ENCODE data around the gene LDAF1.
"Not testable (repeated sequence)": the region's sequence is repeated elsewhere in the genome, so short reads cannot be mapped to it uniquely, and the experiment has no call there.

LDAF1 gene

DNA sequence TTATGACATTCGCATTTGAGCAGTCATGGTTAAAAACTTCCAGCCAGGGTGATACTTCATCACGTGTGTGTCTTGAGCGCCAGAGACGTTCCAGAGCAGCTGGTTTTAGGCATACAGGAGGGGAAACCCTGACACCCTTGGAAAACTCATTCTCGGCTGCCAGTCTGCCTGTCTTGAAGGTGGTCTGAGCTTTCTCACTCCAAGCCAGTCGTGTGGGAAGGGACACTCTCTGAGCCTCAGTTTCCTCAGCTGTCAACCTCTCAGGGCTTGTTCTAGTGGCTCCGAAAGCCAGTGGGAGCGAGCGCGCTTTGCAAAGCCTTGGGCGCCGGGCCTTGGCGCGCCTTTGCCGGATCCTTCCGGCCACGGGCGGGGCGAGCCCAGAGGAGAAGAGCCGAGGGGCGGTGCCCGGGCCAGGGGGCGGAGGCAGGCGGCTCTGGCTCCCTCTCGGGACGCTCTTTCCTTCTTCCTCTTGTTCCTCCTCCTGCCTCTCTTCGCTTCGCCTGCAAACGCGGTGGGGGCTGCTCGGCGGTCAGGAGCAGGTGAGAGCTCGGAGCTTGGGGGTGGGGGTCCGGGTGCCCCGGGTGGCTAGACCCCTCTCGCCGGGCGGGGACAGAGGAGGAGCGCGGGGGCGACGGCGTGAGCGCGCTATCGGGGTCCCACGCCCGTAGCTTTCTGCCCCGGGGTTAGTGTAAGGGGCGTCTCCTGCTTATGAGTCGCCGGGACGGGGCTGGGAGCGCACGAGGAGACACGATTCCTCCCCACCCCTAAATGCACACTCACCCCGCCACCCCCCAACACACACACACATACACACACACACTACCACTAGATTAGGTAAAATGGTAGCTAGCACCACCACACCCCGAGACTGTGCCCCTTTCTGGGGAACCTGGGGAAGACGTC lies at the start of gene LDAF1:
Gene LDAF1, plus strand, starts transcription at position 467 of the 903 bp plus-strand sequence. CDS start 2,509 bp downstream, outside the sequence.
- DNase-seq = peak; percentile 75

DNA sequence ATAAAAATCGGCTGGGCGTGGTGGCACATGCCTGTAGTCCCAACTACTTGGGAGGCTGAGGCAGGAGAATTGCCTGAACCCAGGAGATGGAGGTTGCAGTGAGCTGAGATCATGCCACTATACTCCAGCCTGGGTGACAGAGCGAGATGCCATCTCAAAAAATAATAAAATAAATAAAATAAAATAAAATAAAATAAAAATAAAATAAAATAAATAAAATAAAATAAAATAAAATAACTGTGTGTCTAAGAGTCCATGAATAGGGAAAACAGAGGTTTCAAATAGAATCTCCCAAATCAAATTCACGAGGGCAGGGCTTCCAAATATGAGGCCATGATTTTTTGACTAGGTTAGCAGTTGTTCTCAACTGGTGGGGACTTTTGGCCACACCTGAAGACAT lies 42.9 kb upstream of the LDAF1 start:
- not testable (repeated sequence) for DNase-seq

DNA sequence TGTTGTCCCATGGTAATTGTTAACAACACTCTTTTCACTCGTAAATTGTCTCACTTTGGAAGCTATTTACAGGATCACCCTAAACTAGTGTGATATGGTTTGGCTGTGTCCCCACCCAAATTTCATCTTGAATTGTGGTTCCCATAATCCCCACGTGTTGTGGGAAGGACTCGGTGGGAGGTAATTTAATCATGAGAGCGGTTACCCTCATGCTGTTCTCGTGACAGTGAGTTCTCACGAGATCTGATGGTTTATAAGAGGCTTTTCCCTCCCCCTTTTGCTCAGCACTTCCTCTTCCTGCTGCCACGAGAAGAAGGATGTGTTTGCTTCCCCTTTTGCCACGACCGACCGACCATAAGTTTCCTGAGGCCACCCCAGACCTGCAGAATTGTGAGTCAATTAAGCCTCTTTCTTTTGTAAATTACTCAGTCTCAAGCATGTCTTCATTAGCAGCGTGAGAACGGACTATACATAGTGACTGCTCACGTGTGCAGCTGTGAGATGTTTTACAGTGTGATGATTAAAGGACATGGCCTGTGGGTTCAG lies 42.3 kb upstream of the LDAF1 start:
- DNase-seq = no peak

DNA sequence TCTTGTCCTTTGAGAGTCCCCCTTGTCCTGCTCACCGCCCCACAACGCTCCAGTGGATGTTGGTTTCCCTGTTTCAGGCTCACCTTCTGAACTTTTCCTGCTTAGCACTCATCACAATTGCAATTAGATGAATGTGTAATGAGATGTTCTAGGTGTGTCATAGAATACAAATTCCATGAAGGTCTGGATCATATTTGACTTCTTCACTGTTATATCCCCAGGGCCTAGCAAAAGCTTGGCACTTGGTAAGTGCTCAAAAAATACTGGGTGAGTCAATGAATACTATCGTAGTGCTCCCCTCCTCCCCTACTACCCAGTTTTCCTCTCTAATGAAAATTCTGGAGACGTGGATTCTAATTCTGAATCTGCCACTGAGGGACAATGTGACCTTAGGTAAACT lies 40.9 kb upstream of the LDAF1 start:
- no peak for DNase-seq

DNA sequence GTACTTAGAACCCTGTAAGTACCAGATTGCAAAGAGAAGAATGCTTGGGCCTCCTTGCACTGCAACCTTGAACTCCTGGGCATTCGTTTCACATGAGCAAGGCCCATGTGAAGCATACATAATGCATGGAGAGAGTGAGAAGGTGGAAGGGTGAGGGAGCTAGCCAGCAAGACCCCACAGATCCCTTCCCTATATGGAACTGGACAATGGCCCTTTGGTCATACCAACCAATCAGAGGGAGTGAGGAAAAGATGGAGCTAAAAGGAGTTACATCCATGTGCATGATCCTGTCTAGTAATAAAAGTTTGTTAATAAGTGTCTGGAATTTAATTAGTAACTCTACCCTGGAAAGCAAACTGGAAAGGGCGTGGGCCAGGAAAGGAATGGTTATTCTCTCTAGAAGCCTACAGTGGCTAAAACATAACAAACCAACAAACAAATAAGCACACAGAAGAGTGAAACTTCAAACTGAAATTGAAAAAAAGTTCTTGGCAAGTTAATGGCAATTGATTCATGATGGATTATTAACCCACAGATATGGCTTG lies 37.4 kb upstream of the LDAF1 start:
- no peak for DNase-seq

DNA sequence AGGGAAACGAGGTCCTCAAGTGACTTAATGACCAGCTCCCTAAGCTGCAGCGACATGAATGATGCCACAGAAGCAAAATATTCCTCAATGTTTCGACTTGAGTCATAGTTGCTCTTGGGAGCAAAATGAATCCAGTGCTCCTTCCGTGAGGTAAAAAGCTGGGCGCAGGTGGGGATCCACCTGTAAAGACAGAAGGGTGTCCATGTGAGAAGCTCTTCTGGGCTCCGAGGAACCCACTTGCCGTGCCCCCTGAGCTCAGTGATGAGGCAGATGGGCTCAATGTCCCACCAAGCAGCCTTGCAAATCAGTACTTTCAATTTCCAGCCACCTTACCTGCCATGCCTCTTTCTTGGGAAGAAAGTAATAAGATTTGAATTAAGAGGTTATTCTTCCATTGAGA lies 33.3 kb upstream of the LDAF1 start:
- no peak for DNase-seq

DNA sequence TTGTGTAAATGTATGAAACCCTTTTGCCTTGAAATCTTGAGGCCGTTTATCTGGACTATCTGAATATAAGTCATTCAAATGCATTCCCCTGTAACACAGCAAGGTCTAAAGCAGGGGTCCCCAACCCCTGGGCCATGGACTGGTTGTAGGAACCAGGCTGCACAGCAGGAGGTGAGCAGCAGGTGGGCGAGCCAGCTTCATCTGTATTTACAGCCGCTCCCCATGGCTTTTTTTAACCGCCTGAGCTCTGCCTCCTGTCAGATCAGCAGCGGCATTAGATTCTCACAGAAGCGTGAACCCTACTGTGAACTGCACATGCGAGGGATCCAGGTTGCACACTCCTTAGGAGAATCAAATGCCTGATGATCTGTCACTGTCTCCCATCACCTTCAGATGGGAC lies 32.0 kb upstream of the LDAF1 start:
- DNase-seq = no peak

DNA sequence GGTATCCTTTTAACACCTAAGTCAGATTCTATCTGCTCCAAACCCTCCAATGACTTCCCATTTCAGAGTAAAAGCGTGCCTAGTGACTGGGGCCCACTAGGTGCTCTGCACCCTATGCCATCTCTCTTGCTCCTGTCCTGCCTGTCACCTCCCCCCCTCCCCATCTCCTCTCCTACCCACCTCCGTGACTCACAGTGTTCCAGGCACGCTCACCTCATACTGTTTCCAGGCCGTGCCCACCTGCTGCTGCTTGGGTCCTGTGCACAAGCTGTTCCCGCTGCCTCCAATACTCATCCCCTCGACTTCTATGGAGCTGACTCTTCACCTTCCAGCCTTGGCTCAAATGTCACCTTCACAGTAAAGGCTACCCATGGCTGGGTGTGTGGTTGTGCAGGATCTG lies 29.5 kb upstream of the LDAF1 start:
- no peak for DNase-seq

DNA sequence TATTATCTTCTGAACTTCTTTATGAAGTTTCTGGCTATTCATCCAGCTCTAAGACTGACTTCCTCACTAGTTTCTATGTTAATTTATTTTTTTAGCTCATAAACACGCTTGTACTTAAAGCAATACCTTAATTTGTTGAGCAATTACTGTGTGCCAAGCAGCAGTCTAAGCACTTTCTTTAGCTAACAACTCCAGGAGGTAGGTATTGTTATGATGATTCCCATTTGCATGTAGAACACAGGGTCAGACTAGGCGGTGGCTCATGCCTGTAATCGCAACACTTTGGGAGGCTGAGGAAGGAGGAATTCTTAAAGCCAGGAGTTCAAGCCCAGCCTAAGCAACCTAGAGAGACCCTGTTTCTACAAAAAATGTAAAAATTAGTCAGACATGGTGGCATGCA lies 27.7 kb upstream of the LDAF1 start:
- no peak for DNase-seq

DNA sequence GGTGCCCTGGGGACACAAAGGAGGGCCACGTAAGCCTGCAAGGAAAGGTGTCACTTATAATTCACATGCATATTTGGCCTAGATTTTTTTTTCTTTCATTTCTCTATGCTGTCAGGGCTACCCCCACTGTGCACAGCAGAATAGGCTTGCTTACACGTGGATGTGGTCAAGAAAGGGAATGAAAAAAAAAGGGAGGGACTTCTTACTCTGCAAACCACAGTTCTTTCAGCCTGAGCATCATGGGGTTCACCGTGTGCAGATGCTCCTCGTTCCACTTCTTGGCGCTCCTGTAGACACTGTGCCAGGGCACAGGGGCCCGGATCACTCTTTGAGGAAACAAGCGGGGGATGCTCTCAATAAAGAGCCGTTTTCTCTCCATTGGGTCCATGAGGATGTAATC lies 24.4 kb upstream of the LDAF1 start:
- DNase-seq = no peak

DNA sequence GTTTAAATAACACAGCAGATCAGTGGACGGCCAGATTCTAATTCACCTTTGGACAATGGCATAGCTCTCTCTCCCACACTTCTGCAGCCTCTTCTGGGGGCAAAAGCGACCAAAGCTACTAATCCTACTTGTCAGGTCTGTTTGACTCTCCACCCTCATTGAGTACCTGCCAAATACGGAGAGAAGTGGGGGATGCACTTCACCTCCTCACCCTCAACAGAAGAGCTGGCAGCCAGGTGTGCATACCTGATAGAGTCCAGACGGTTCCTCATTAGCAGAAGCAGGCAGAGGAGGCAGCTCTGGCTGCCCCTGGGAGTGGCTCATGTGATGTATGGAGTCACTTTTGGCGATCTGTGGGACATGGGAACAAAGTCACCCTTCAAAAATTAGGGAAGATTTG lies 12.7 kb upstream of the LDAF1 start:
- DNase-seq = no peak

DNA sequence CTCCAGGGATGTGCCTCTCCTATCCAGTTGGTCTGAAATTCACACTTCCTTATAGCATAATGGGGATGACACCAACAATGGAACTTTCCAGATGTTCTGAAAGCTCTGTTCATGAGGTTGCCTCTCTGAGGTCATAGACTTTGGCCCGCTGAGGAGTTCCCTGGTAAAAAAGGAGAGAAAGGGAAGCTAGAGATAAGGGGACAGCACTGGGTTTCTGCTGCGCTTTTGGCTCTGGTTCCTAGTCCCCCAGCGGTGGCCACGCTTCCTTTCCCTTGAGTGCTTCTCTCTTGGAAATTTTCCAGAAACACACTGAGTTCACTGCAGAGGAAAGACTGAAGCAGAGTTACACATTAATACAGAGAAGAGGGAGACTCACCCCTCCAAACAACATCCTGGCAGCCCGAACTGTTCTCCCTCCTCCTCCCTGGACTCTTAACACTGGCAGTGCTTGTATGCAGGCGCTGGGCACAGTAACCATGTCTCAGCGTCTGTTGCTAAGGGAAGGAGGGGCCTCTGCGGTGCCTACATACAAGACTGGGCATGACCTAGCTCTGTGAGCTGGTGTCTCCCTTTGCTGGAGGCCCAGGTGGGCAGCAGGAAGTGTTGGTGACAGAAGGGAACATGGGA lies 8.0 kb upstream of the LDAF1 start, which contains the start of gene DNAH3:
Gene DNAH3, minus strand, starts transcription at position 472 of the 627 bp plus-strand sequence. CDS start 527 bp downstream, outside the sequence.
- DNase-seq = no peak

DNA sequence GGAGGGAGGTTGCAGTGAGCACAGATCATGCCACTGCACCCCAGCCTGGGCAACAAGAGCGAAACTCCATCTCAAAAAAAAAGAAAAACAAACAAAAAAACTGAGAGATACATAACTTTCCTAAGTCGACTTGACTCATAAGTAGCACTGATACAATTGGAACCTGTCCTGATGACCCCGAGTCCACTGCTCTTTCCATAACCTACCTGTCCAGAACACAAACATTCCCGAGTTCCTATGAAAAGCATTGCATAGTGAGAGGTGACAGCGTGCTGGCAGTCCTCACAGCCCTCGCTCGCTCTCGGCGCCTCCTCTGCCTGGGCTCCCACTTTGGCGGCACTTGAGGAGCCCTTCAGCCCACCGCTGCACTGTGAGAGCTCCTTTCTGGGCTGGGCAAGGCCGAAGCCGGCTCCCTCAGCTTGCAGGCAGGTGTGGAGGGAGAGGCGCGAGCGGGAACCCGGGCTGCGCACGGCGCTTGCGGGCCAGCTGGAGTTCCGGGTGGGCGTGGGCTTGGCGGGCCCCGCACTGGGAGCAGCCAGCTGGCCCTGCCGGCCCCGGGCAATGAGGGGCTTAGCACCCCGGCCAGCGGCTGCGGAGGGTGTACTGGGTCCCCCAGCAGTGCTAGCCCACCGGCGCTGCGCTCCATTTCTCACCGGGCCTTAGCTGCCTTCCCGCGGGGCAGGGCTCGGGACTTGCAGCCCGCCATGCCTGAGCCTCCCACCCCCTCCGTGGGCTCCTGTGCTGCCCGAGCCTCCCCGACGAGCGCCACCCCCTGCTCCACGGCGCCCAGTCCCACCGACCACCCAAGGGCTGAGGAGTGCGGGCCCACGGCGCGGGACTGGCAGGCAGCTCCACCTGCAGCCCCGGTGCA lies 6.1 kb upstream of the LDAF1 start:
- not testable (repeated sequence) for DNase-seq

DNA sequence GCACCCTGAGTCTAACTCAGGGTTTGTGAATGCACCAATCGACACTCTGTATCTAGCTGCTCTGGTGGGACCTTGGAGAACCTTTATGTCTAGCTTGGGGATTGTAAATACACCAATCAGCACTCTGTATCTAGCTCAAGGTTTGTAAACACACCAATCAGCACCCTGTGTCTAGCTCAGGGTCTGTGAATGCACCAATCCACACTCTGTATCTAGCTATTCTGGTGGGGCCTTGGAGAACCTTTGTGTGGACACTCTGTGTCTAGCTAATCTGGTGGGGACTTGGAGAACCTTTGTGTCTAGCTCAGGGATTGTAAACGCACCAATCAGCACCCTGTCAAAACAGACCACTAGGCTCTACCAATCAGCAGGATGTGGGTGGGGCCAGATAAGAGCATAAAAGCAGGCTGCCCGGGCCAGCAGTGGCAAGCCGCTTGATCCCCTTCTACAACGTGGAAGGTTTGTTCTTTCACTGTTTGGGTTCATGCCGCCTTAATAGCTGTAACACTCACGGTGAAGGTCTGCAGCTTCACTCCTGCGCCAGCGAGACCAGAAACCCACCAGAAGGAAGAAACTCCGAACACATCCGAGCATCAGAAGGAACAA lies 5.2 kb upstream of the LDAF1 start:
- DNase-seq = not testable (repeated sequence)

DNA sequence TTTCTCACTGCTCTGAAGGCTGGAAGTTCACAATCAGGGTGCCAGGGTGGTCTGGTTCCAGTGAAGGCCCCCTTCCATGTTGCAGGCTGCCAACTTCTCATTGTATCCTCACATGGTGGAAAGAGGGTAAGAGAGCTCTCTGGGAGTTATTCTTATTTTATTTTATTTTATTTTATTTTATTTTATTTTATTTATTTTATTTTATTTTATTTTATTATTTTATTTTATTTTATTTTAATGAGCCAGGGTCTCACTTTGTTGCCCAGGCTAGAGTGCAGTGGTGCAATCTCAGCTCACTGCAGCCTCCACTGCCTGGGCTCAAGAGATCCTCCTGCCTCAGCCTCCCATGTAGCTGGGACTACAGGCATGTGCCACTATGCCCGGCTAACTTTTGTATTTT lies 2.5 kb upstream of the LDAF1 start:
- not testable (repeated sequence) for DNase-seq

DNA sequence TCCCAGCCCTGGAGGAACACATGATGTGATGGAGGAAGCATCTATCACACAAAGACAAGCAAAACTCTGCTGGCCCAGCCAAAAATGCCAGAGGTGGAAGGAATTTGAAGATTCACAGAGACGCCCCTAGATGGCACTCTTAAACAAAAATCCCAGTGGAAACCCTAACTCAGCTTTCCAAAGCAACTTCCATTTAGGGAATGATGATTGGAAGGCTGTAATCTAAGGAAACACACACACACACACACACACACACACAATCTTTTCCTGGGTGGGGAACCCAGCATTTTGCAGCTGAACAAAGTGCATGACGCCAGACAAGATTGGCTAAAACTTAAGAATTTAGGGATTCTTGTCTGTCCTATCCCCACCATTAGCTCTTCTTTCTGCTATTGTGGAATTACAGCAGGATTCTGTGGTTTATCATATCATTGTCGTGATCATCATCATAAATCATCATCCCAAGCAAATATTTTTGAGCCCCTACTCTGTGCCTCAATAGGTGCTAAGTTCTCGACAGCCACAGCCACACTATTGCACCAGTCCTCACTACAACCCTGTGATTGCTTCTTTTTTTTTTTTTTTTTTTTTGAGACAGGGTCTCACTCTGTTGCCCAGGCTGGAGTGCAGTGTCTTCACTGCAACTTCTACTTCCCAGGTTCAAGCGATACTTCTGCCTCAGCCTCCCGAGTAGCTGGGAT lies 1.6 kb upstream of the LDAF1 start:
- no peak for DNase-seq

DNA sequence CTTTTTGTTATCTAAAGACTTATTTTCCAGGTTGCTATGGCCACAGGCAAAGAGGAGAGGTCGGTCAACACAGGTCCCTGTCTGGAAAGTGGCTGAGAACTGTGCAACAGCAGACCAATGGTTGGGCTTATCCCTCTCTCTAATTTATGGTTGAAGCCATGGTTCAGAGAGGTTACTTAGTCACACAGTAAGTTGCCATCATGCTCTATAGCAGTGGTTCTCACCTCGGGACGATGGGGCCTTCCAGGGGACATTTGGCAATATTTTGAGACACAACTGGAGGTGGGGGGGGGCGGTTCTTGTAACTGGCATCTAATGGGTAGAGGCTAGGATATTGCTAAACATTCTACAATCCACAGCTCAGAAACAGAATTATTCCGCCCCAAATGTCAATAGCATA lies 842 bp upstream of the LDAF1 start:
- DNase-seq = no peak

DNA sequence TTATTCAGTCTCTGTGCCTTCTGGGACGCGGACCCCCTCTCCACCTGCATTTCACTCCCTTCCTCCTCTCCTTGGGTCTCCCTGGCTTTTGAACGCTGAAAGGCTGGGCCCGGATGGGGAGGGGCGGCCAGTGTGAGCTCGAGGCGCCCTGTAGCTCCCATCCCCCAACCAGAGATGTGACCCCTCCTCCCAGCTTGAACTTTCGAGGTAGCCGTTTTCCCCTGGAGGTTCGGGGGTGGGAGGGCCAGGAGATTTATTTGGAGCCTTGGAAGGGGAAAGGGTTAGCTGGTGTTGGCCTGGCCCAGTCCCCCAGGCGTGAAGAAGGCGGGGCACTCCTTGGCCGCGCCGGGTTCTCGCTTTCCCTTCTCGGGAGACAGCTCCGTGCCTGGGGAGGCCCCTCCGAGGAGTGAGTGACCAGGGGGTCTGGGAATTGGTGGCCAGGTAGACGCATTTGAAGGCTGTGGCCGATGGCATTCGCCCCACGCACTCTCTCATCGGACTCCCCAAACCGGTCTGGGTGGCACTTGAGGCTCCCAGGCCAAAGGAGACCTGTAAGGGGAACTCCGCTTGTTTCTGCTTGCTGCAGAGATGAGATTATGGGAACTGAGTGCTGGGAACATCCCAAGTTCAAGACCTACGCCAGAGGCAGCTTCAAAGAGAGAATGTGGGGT lies 942 bp downstream of the LDAF1 start:
- no peak for DNase-seq

DNA sequence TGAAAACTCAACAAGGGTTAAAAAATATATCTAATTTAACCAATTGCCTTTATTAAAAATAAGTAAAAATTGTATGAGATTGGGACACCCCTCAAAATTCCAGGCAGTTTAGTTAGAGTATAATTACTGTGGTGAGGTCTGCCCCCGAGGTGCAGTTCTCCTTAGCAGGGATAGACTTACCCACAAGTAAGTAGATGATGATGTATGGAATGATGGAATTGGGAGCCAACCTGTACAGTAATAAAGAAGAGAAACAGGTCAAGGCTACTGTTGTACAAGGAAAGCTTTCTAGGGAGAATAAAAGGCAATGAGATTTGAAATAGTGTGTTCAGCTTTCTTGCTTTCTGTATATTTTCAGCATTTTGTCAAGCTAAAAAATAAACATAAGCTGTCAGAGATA lies 1.8 kb downstream of the LDAF1 start:
- no peak for DNase-seq

DNA sequence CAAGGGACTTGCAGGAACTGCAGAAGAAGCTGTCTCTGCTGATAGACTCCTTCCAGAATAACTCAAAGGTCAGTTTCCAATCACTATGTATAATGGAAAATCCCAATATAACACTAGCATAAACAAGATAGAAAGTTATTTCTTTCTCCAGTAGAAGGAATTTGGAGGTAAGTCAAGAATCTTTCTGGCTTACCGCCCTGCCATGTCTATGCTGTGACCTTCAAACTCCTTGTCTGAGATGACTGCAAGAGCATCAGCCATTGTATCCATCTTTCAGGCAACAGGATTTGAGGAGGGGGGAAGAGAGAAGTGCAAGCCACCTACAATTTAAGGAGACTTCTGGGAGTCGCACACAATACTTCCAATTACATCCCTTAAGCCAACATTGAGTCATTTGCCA lies 2.7 kb downstream of the LDAF1 start:
- no peak for DNase-seq

DNA sequence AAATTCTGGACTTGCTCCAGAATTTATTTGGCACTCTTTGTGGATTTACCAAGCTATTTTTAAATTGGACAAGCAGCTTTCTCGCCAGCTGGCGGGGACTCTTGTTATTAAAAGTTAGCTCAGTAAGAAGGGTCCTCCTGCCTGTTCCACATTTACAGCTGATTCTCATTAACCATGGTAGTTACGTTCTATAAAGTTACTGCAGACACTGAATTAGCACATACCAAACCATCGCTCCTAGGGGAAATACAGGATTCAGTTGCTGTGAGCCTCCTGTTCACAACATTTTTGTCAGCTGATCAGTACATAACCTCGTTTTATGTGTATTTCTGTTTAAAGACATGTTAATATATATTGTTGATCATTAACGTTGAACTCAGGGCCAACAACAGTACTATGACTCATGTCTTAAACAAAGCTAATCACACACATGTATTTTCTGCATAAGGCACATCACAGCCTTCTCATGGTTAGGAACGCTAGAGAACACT lies 4.2 kb downstream of the LDAF1 start:
- no peak for DNase-seq

Data from activated effector memory CD4-positive, alpha-beta T cell treated with Interleukin-2 at 50 U/mL for 16 hours (primary cell).